Measurements from ENCODE around the gene TOPBP1. TPM values are rescaled to one million over a fixed set of nuclear protein-coding genes. Genes with fewer than 3 reads are reported as not detected.

The TOPBP1 gene
- total and polyA plus RNA-seq, 2 of the 8 experiments (the other 6 are each of a cell fraction or from before 2014, with no cell fraction given), result 19.7 to 35.9 TPM

DNA sequence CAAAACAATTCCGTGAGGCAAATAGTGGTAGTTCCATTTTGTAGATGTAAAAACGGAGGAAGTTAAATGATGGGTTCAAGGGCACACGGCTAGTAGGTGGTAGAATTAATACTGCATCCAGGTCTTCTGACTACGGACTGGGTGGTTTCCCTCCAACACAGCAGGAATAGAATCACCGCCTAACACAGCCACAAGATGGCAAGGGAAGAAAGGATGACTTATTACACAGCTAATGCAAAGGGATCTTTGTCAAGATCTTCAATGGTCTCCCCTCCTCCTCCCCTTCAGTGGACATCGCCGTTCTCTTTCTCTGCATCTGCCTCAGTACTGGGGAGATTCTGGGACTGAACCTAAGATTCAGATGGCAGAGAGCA lies 524 bp upstream of the TOPBP1 start:
- CTCF ChIA-PET (ENCODE audit: partially characterized antibody), result interaction anchor here (0.6 to 0.9 kb wide), 2 partner anchors 158 to 170 kb away, joined by 3 read pairs; no protein-coding TSS in a partner anchor
- FAIRE-seq, result no peak
- TF ChIP-seq CTCF (IDR thresholded peaks at IDR 0.05; ENCODE audit: control extremely low read depth in 1 of 3, insufficient read depth in 1 of 3, low read depth in 1 of 3, low read length in 3 of 3) (peak in 1 of 3 experiments; percentile 12; a peak in 1 of 4 replicates), GTF2F1 (IDR thresholded peaks at IDR 0.05; ENCODE audit: borderline replicate concordance, low read depth, low read length) (0 out of 2 replicates have a peak, but pooled peaks have one; percentile 0), HDAC2 (IDR thresholded peaks at IDR 0.05; ENCODE audit: borderline replicate concordance in 1 of 2, low read depth in 2 of 2, low read length in 2 of 2) (no peak), KDM4A (IDR thresholded peaks at IDR 0.05; ENCODE audit: low read depth, low read length, severe bottlenecking) (no peak), MAFK (IDR thresholded peaks at IDR 0.05; ENCODE audit: low read depth, low read length) (0 out of 2 replicates have a peak, but pooled peaks have one; percentile 0), CBX5 (IDR thresholded peaks at IDR 0.05; ENCODE audit: low read depth, low read length) (no peak), RFX5 (IDR thresholded peaks at IDR 0.05; ENCODE audit: borderline replicate concordance, low read depth, low read length) (no peak), POU5F1 (IDR thresholded peaks at IDR 0.05; ENCODE audit: low read depth, low read length) (no peak), RAD21 (IDR thresholded peaks at IDR 0.05 in 1 of 2, conservative IDR thresholded peaks at IDR 0.05 in 1 of 2; ENCODE audit: low read depth in 2 of 2, low read length in 2 of 2) (peak in 1 of 2 experiments; percentile 13; a peak in 1 of 4 replicates)

More for the DNA sequence above, 524 bp upstream of the TOPBP1 start:
- H3K9me3 ChIP-seq (ENCODE audit: insufficient read depth in 2 of 2, low read depth in 1 of 2, low read length in 1 of 2), result no peaks in the 10 kb centered on the region
- peak overlapping the region; percentile 12 for H3K4ac ChIP-seq (replicated peaks; ENCODE audit: insufficient read length, low read depth, low read length)
- WGBS, 2 experiments (ENCODE audit: extremely low coverage in 1 of 2, insufficient coverage in 1 of 2, insufficient read length in 1 of 2, insufficient replicate concordance in 2 of 2, low coverage in 1 of 2, low lambda C conversion rate in 2 of 2, missing lambda C conversion rate in 1 of 2), result 42% methylated on average over 7 of the region's 7 CpGs; no CpG with 5 or more reads in 1 of the 2 experiments
- no peak overlapping the region for H3K23ac ChIP-seq (ENCODE audit: insufficient read length)
- H4K5ac ChIP-seq (ENCODE audit: insufficient read length, low read depth, low read length), result peak overlapping the region; percentile 2
- no peaks in the 10 kb centered on the region for H3K27me3 ChIP-seq (replicated peaks in 1 of 4; ENCODE audit: control insufficient read depth in 3 of 4, extremely low read depth in 1 of 4, insufficient read depth in 3 of 4, low read length in 3 of 4)
- no peak for DNase-seq (ENCODE audit: low read depth in 1 of 2, low spot score in 2 of 2)
- no peak overlapping the region for H2BK120ac ChIP-seq (replicated peaks; ENCODE audit: low read depth, low read length)
- H3K18ac ChIP-seq (ENCODE audit: extremely low read depth, low read length), result no peak overlapping the region
- no peak overlapping the region for H3K56ac ChIP-seq (replicated peaks; ENCODE audit: insufficient read length, low read depth, low read length)
- H2BK12ac ChIP-seq (ENCODE audit: low read depth, low read length), result no peak overlapping the region
- peaks cover 3% of the 10 kb centered on the region; the same call in 1 of the 2 replicates for H3K23me2 ChIP-seq (ENCODE audit: low read depth, low read length)
- peaks cover 4 to 12% (median 9%) of the 10 kb centered on the region in 4 experiments; a peak in 6 of 8 replicates for H3K36me3 ChIP-seq (ENCODE audit: control insufficient read depth in 2 of 4, insufficient read depth in 4 of 4, low read length in 3 of 4)
- peaks cover 0 to 2% (median 0%) of the 10 kb centered on the region in 4 experiments; a peak in 2 of 7 replicates for H3K4me1 ChIP-seq (replicated peaks in 1 of 4; ENCODE audit: control insufficient read depth in 3 of 4, insufficient read depth in 4 of 4, low read length in 3 of 4)
- no peak overlapping the region for H2BK15ac ChIP-seq (ENCODE audit: low read length)
- POLR2A ChIA-PET (ENCODE audit: partially characterized antibody), result interaction anchor here (1.2 kb wide), 1 partner anchor 11 kb away, joined by 3 read pairs; no protein-coding TSS in a partner anchor
- no peak overlapping the region for H4K91ac ChIP-seq (replicated peaks; ENCODE audit: insufficient read length, low read length)
- peak overlapping the region; percentile 76 to 94 (median 87) for H3K4me3 ChIP-seq (ENCODE audit: extremely low read depth in 1 of 4, insufficient read depth in 2 of 4, low read depth in 3 of 4, low read length in 4 of 4)
- no peak overlapping the region for H3K14ac ChIP-seq (ENCODE audit: insufficient read length)
- H2AFZ ChIP-seq (ENCODE audit: low read length), result peak overlapping the region; percentile 73
- H3K9ac ChIP-seq (replicated peaks in 1 of 4; ENCODE audit: extremely low read depth in 1 of 4, low read depth in 3 of 4, low read length in 3 of 4), result peak overlapping the region in 2 of 4 experiments; percentile 2 to 96; a peak in 3 of 7 replicates
- no peak overlapping the region for H2AK5ac ChIP-seq (ENCODE audit: low read depth, low read length)
- no peak overlapping the region for H2BK5ac ChIP-seq (ENCODE audit: low read depth, low read length)
- H3K4me2 ChIP-seq (ENCODE audit: insufficient read depth in 1 of 2, low read depth in 2 of 2, low read length in 2 of 2), result peak overlapping the region; percentile 80 to 92
- H3K79me2 ChIP-seq (ENCODE audit: control insufficient read depth in 1 of 2, insufficient read depth in 2 of 2, low read length in 2 of 2), result peaks cover 6 to 30% of the 10 kb centered on the region in 2 experiments; a peak in 3 of 4 replicates
- peaks cover 3% of the 10 kb centered on the region for H3K79me1 ChIP-seq (ENCODE audit: low read depth, low read length)
- H4K20me1 ChIP-seq (replicated peaks in 1 of 2; ENCODE audit: control insufficient read depth in 1 of 2, insufficient read depth in 2 of 2, low read length in 2 of 2), result no peaks in the 10 kb centered on the region
- no peak overlapping the region for H3K27ac ChIP-seq (ENCODE audit: low read depth, low read length)
- H2BK20ac ChIP-seq (ENCODE audit: low read length), result no peak overlapping the region
- H4K8ac ChIP-seq (ENCODE audit: extremely low read depth, insufficient read depth, low read length), result no peak overlapping the region

Measured in H1 (cell line).